Measurements from ENCODE around the gene SERPINB10. TPM values are rescaled to one million over a fixed set of nuclear protein-coding genes. Genes with fewer than 3 reads are reported as not detected.
"Not testable (repeated sequence)": the region's sequence is repeated elsewhere in the genome, so short reads cannot be mapped to it uniquely, and the experiment has no call there.

SERPINB10 gene
- total RNA-seq, 4 donors from 2014 or later: not detected

GRCh38 chr18:63940008-63940407 is 32.2 kb downstream of the SERPINB10 start:
- intact Hi-C loops (cut with DNase I): no loop called here
- no peaks in the 10 kb centered on the region for H3K36me3 ChIP-seq
- peaks cover 4 to 6% of the 10 kb centered on the region in 2 donors for H3K4me1 ChIP-seq
- no peaks in the 10 kb centered on the region for H3K9me3 ChIP-seq
- no peak overlapping the region for H3K4me3 ChIP-seq (replicated peaks in 1 of 3)
- 97 to 99% methylated on average over 8 of the region's 8 CpGs for WGBS, 2 donors
- DNase-seq: no peak
- no peak overlapping the region for H3K27ac ChIP-seq
- no peak for TF ChIP-seq POLR2A (IDR thresholded peaks at IDR 0.05)
- TF ChIP-seq CTCF (IDR thresholded peaks at IDR 0.05): no peak
- H3K27me3 ChIP-seq: no peaks in the 10 kb centered on the region

- DNase-seq; H3K4me3 ChIP-seq (replicated peaks in 1 of 3); H3K27me3 ChIP-seq; H3K36me3 ChIP-seq; H3K27ac ChIP-seq; intact Hi-C loops (cut with DNase I); H3K4me1 ChIP-seq; H3K9me3 ChIP-seq: not testable (repeated sequence)
- 79% methylated on average over 17 of the region's 17 CpGs for WGBS, 2 donors
These were observed 32.8 kb downstream of the SERPINB10 start for GRCh38 chr18:63940543-63941050.

GRCh38 chr18:63947051-63947790 is 39.5 kb downstream of the SERPINB10 start:
- no peak for DNase-seq
- no peaks in the 10 kb centered on the region for H3K27me3 ChIP-seq
- no peaks in the 10 kb centered on the region for H3K9me3 ChIP-seq
- peaks cover 0 to 10% of the 10 kb centered on the region in 2 donors for H3K4me1 ChIP-seq
- H3K4me3 ChIP-seq (replicated peaks in 1 of 3): no peak overlapping the region
- intact Hi-C loops (cut with DNase I): no loop called here
- TF ChIP-seq POLR2A (IDR thresholded peaks at IDR 0.05) (no peak), CTCF (IDR thresholded peaks at IDR 0.05) (no peak)
- 93 to 94% methylated on average over 3 of the region's 3 CpGs for WGBS, 2 donors
- no peaks in the 10 kb centered on the region for H3K36me3 ChIP-seq
- H3K27ac ChIP-seq: no peak overlapping the region

GRCh38 chr18:63949068-63949737 is 41.4 kb downstream of the SERPINB10 start, which contains the start of gene HMSD:
HMSD (plus strand) TSS chr18:63949301; CDS start chr18:63953456, 4,155 bp downstream.
- Histone ChIP-seq H3K9me3 (no peaks in the 10 kb centered on the region), H3K4me3 (replicated peaks in 1 of 3) (peak within 1 kb of the TSS in 2 of 3 donors; percentile 9 to 28), H3K4me1 (peaks cover 0 to 10% of the 10 kb centered on the region in 2 donors), H3K27ac (no peak within 1 kb of the TSS), H3K36me3 (no peaks in the 10 kb centered on the region), H3K27me3 (no peaks in the 10 kb centered on the region)
- peak; percentile 54 to 63 for DNase-seq
- intact Hi-C loops (cut with DNase I): no loop called here
- peak in 3 of 6 experiments; percentile 24 to 55 (median 30) for TF ChIP-seq CTCF (IDR thresholded peaks at IDR 0.05)
- no peak for TF ChIP-seq POLR2A (IDR thresholded peaks at IDR 0.05)
- 4 to 5% methylated on average over 30 to 35 of the region's 35 CpGs for WGBS, 2 donors

GRCh38 chr18:63951302-63951705 is 43.5 kb downstream of the SERPINB10 start:
- no peaks in the 10 kb centered on the region for H3K27me3 ChIP-seq
- H3K9me3 ChIP-seq: no peaks in the 10 kb centered on the region
- peaks cover 0 to 10% of the 10 kb centered on the region in 2 donors for H3K4me1 ChIP-seq
- TF ChIP-seq CTCF (IDR thresholded peaks at IDR 0.05): no peak
- TF ChIP-seq POLR2A (IDR thresholded peaks at IDR 0.05): no peak
- intact Hi-C loops (cut with DNase I): no loop called here
- no peak for DNase-seq
- no peak overlapping the region for H3K27ac ChIP-seq
- WGBS, 2 donors: 88 to 89% methylated on average over 4 of the region's 4 CpGs
- no peak overlapping the region for H3K4me3 ChIP-seq (replicated peaks in 1 of 3)
- no peaks in the 10 kb centered on the region for H3K36me3 ChIP-seq

Measured in thyroid gland (tissue), 4 donors.